Measurements from ENCODE around the gene PRUNE2.

DNA sequence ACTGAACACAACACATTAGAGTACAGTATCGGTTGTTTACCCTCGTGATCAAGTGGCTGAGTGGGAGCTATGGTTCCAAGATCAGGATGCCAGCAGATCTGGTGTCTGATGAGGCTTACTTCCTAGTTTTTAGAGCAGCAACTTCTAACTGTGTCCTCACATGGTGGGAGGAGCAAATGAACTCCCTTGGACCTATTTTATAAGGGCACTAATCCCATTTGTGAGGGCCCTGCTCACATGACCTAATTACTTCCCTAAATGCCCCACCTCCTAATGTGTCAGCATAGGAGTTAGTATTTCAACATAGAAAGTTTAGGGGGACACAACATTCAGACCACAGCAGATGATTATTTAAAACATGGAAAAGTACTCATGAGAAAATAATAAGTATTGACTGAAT, 335.1 kb downstream of the PRUNE2 start:
- TF ChIP-seq, protein P1, sequence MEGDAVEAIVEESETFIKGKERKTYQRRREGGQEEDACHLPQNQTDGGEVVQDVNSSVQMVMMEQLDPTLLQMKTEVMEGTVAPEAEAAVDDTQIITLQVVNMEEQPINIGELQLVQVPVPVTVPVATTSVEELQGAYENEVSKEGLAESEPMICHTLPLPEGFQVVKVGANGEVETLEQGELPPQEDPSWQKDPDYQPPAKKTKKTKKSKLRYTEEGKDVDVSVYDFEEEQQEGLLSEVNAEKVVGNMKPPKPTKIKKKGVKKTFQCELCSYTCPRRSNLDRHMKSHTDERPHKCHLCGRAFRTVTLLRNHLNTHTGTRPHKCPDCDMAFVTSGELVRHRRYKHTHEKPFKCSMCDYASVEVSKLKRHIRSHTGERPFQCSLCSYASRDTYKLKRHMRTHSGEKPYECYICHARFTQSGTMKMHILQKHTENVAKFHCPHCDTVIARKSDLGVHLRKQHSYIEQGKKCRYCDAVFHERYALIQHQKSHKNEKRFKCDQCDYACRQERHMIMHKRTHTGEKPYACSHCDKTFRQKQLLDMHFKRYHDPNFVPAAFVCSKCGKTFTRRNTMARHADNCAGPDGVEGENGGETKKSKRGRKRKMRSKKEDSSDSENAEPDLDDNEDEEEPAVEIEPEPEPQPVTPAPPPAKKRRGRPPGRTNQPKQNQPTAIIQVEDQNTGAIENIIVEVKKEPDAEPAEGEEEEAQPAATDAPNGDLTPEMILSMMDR (IDR thresholded peaks at IDR 0.05), result no peak
- TF ChIP-seq POLR2A (IDR thresholded peaks at IDR 0.05; ENCODE audit: low read depth) (no peak), POLR2AphosphoS5 (IDR thresholded peaks at IDR 0.05) (no peak)
